Measurements from ENCODE around the gene ZNF296. TPM values are rescaled to one million over a fixed set of nuclear protein-coding genes. Genes with fewer than 3 reads are reported as not detected.

Gene ZNF296
- total RNA-seq, 2 donors from 2014 or later: 2.1 to 8.5 TPM

- Histone ChIP-seq H3K9ac (ENCODE audit: extremely low read depth, low read length, poor library complexity, severe bottlenecking) (no peak overlapping the region), H3K27me3 (ENCODE audit: control insufficient read depth, insufficient read depth, low read length, poor library complexity, severe bottlenecking) (no peaks in the 10 kb centered on the region), H3K4me3 (ENCODE audit: low read length) (no peak overlapping the region), H3K4me1 (ENCODE audit: control insufficient read depth, insufficient read depth, low read length) (no peaks in the 10 kb centered on the region), H3K36me3 (ENCODE audit: control insufficient read depth, insufficient read depth, low read length) (peaks cover 6% of the 10 kb centered on the region), H3K27ac (ENCODE audit: low read depth, low read length) (no peak overlapping the region), H3K9me3 (ENCODE audit: control insufficient read depth, low read length) (no peaks in the 10 kb centered on the region)
- Mint-ChIP-seq H3K27me3 (ENCODE audit: insufficient read depth) (no peaks in the 10 kb centered on the region), H3K9me3 (no peaks in the 10 kb centered on the region), H3K27ac (no peak overlapping the region), H3K4me3 (no peak overlapping the region), H3K36me3 (ENCODE audit: low read depth) (peaks cover 21% of the 10 kb centered on the region), H3K4me1 (no peaks in the 10 kb centered on the region)
- 93 to 100% methylated on average over 2 to 14 of the region's 14 CpGs for WGBS, 2 experiments (ENCODE audit: insufficient coverage in 1 of 2, insufficient read length in 1 of 2)
- TF ChIP-seq, protein P1, sequence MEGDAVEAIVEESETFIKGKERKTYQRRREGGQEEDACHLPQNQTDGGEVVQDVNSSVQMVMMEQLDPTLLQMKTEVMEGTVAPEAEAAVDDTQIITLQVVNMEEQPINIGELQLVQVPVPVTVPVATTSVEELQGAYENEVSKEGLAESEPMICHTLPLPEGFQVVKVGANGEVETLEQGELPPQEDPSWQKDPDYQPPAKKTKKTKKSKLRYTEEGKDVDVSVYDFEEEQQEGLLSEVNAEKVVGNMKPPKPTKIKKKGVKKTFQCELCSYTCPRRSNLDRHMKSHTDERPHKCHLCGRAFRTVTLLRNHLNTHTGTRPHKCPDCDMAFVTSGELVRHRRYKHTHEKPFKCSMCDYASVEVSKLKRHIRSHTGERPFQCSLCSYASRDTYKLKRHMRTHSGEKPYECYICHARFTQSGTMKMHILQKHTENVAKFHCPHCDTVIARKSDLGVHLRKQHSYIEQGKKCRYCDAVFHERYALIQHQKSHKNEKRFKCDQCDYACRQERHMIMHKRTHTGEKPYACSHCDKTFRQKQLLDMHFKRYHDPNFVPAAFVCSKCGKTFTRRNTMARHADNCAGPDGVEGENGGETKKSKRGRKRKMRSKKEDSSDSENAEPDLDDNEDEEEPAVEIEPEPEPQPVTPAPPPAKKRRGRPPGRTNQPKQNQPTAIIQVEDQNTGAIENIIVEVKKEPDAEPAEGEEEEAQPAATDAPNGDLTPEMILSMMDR (conservative IDR thresholded peaks at IDR 0.05): no peak
- no peak for DNase-seq
Measured at GRCh38 chr19:45021971-45022370, 54.3 kb downstream of the ZNF296 start.

Other genes starting within 250 kb of the ZNF296 start
- 100 to 1,000 TPM; 248 to 260 TPM for gene NECTIN2, start 230.2 kb downstream of the ZNF296 start, total RNA-seq
- 10 to 100 TPM; 88.1 to 93.8 TPM for gene TOMM40, start 185.2 kb downstream of the ZNF296 start, total RNA-seq
- 1,000 to 10,000 TPM; 2,216 to 2,598 TPM for gene APOE, start 170.7 kb downstream of the ZNF296 start, total RNA-seq
- gene APOC1, start 161.9 kb downstream of the ZNF296 start, total RNA-seq: 1,000 to 10,000 TPM in 1 of 2 donors, 100 to 1,000 TPM in 1; 914 to 1,040 TPM
- gene APOC4, start 134.2 kb downstream of the ZNF296 start, total RNA-seq: not detected
- under 1 TPM in 1 of 2 donors, not detected in 1; 0.70 TPM for gene APOC2, start 130.4 kb downstream of the ZNF296 start, total RNA-seq
- gene CLPTM1, start 121.1 kb downstream of the ZNF296 start, total RNA-seq: 10 to 100 TPM; 82.7 to 94.4 TPM
- 10 to 100 TPM in 1 of 2 donors, 1 to 10 TPM in 1; 9.5 to 14.5 TPM for gene RELB, start 75.0 kb downstream of the ZNF296 start, total RNA-seq
- 10 to 100 TPM; 67.1 to 90.3 TPM for gene CLASRP, start 37.4 kb downstream of the ZNF296 start, total RNA-seq
- 10 to 100 TPM; 56.3 to 56.6 TPM for gene GEMIN7, start 2.8 kb upstream of the ZNF296 start, total RNA-seq
- 10 to 100 TPM; 23.6 to 32.5 TPM for gene PPP1R37, start 16.7 kb upstream of the ZNF296 start, total RNA-seq
- gene NKPD1, start 84.5 kb upstream of the ZNF296 start, total RNA-seq: under 1 TPM; 0.15 to 0.22 TPM
- gene TRAPPC6A, start 101.8 kb upstream of the ZNF296 start, total RNA-seq: 10 to 100 TPM; 56.6 to 79.1 TPM
- 10 to 100 TPM in 1 of 2 donors, 1 to 10 TPM in 1; 9.4 to 11.3 TPM for gene BLOC1S3, start 102.3 kb upstream of the ZNF296 start, total RNA-seq
- gene EXOC3L2, start 168.9 kb upstream of the ZNF296 start, total RNA-seq: under 1 TPM in 1 of 2 donors, not detected in 1; 0.11 TPM
- 10 to 100 TPM; 74.6 to 90.6 TPM for gene MARK4, start 174.8 kb upstream of the ZNF296 start, total RNA-seq
- 1 to 10 TPM; 2.7 to 3.7 TPM for gene CKM, start 246.4 kb upstream of the ZNF296 start, total RNA-seq